WERI-Rb-1 (cell line): ENCODE measurements around the gene GMPR.

Source experiments
- DNase-seq: peaks from one replicate; pipeline ENCODE4 v3.0.0-alpha.2; 2020
- H3K27ac ChIP-seq: fragments of 250-450 bp; sonication (Bioruptor Pico); 2 replicates; pipeline ENCODE4 v1.5.1; 2020; ENCODE audit warnings: mild to moderate bottlenecking, moderate library complexity
- H3K27me3 ChIP-seq: fragments of 250-450 bp; sonication (Bioruptor Pico); 2 replicates; pipeline ENCODE4 v1.5.1; 2021; ENCODE audit warnings: mild to moderate bottlenecking, low read depth, moderate library complexity; ENCODE audit not compliant: insufficient read depth, severe bottlenecking
- H3K36me3 ChIP-seq: fragments of 250-450 bp; sonication (Bioruptor Pico); 2 replicates; pipeline ENCODE4 v1.5.1; 2020; ENCODE audit warnings: mild to moderate bottlenecking, moderate library complexity
- H3K4me3 ChIP-seq: 2 replicates; pipeline ENCODE4 v1.5.1; 2011; ENCODE audit warnings: low read depth, mild to moderate bottlenecking, control low read depth, low read length
- H3K9me3 ChIP-seq: fragments of 250-450 bp; sonication (Bioruptor Pico); 2 replicates; pipeline ENCODE4 v1.5.1; 2021; ENCODE audit warnings: mild to moderate bottlenecking, moderate library complexity; ENCODE audit not compliant: severe bottlenecking
- CTCF ChIP-seq: IDR thresholded peaks from 2 replicates; pipeline ENCODE4 v1.5.1; 2011; ENCODE audit warnings: low read depth, mild to moderate bottlenecking, control low read depth, inconsistent platforms, low read length

Gene GMPR

GRCh38 chr6:16292942-16293341 lies 54.6 kb downstream of the GMPR start:
- Histone ChIP-seq H3K36me3 (no peaks in the 10 kb centered on the region), H3K4me3 (no peak overlapping the region), H3K27ac (no peak overlapping the region), H3K9me3 (no peaks in the 10 kb centered on the region), H3K27me3 (no peaks in the 10 kb centered on the region)
- TF ChIP-seq CTCF = no peak
- DNase-seq = no peak

- TF ChIP-seq CTCF = no peak
- no peak for DNase-seq
- H3K27ac ChIP-seq = no peak overlapping the region
- H3K27me3 ChIP-seq = no peaks in the 10 kb centered on the region
- H3K36me3 ChIP-seq = no peaks in the 10 kb centered on the region
- H3K9me3 ChIP-seq = no peaks in the 10 kb centered on the region
- H3K4me3 ChIP-seq = no peak overlapping the region
These were observed 56.0 kb downstream of the GMPR start for GRCh38 chr6:16294371-16294770.

GRCh38 chr6:16295060-16295459 lies 56.7 kb downstream of the GMPR start:
- no peak for DNase-seq
- Histone ChIP-seq H3K9me3 (no peaks in the 10 kb centered on the region), H3K27me3 (no peaks in the 10 kb centered on the region), H3K36me3 (no peaks in the 10 kb centered on the region), H3K27ac (no peak overlapping the region), H3K4me3 (no peak overlapping the region)
- TF ChIP-seq CTCF = no peak

- Histone ChIP-seq H3K4me3 (no peak overlapping the region), H3K27me3 (no peaks in the 10 kb centered on the region), H3K9me3 (no peaks in the 10 kb centered on the region), H3K36me3 (no peaks in the 10 kb centered on the region), H3K27ac (no peak overlapping the region)
- DNase-seq = no peak
- no peak for TF ChIP-seq CTCF
These were observed 57.1 kb downstream of the GMPR start for GRCh38 chr6:16295471-16295870.

GRCh38 chr6:16296061-16296670 lies 57.8 kb downstream of the GMPR start:
- no peak overlapping the region for H3K27ac ChIP-seq
- no peaks in the 10 kb centered on the region for H3K9me3 ChIP-seq
- no peaks in the 10 kb centered on the region for H3K27me3 ChIP-seq
- TF ChIP-seq CTCF = no peak
- DNase-seq = no peak
- no peak overlapping the region for H3K4me3 ChIP-seq
- no peaks in the 10 kb centered on the region for H3K36me3 ChIP-seq

- no peak for TF ChIP-seq CTCF
- no peaks in the 10 kb centered on the region for H3K36me3 ChIP-seq
- no peak for DNase-seq
- no peaks in the 10 kb centered on the region for H3K27me3 ChIP-seq
- H3K27ac ChIP-seq = no peak overlapping the region
- no peaks in the 10 kb centered on the region for H3K9me3 ChIP-seq
- no peak overlapping the region for H3K4me3 ChIP-seq
These were observed 61.5 kb downstream of the GMPR start for GRCh38 chr6:16299861-16300260.
